Chondrocyte (in vitro differentiated cells): ENCODE results near the gene PLCB2. TPM values are rescaled to one million over a fixed set of nuclear protein-coding genes. Genes with fewer than 3 reads are reported as not detected.

Experiments used
- DNase-seq: peaks from one replicate; pipeline ENCODE4 v3.0.0; 2021; ENCODE audit warnings: mixed read lengths, low spot score
- H3K27ac Mint-ChIP-seq: one replicate; pipeline ENCODE4 v1.8.0; 2021; ENCODE audit warnings: mild to moderate bottlenecking, moderate library complexity, mixed read lengths; ENCODE audit not compliant: unreplicated experiment
- H3K27me3 Mint-ChIP-seq: 2 replicates; pipeline ENCODE4 v1.8.0; 2021; ENCODE audit warnings: low read depth, mixed read lengths
- H3K36me3 Mint-ChIP-seq: 2 replicates; pipeline ENCODE4 v1.8.0; 2021; ENCODE audit warnings: low read depth, mixed read lengths
- H3K4me1 Mint-ChIP-seq: 2 replicates; pipeline ENCODE4 v1.8.0; 2021; ENCODE audit warnings: low read depth, mild to moderate bottlenecking, mixed read lengths
- H3K4me3 Mint-ChIP-seq: one replicate; pipeline ENCODE4 v1.8.0; 2021; ENCODE audit warnings: mild to moderate bottlenecking, moderate library complexity, mixed read lengths; ENCODE audit not compliant: unreplicated experiment
- H3K9me3 Mint-ChIP-seq: 2 replicates; pipeline ENCODE4 v1.8.0; 2021; ENCODE audit warnings: low read depth, mixed read lengths
- CTCF ChIP-seq: fragments of 200-600 bp; sonication (generic); IDR thresholded peaks from 2 replicates; pipeline ENCODE4 v1.5.0; 2021; ENCODE audit warnings: antibody characterized with exemption, mild to moderate bottlenecking, moderate library complexity
- total RNA-seq: library from RNA; stranded (reverse); gene quantifications from 3 replicates; pipeline ENCODE4 v1.2.1, GENCODE V29; 2021

PLCB2 gene
- total RNA-seq, 1 donor from 2014 or later: 2.8 TPM

- DNase-seq: no peak
- H3K27ac Mint-ChIP-seq: no peak overlapping the region
- H3K27me3 Mint-ChIP-seq: no peaks in the 10 kb centered on the region
- TF ChIP-seq CTCF: peak; percentile 43
- no peak overlapping the region for H3K4me3 Mint-ChIP-seq
- no peaks in the 10 kb centered on the region for H3K4me1 Mint-ChIP-seq
- no peaks in the 10 kb centered on the region for H3K36me3 Mint-ChIP-seq
- H3K9me3 Mint-ChIP-seq: no peaks in the 10 kb centered on the region
Observed at GRCh38 chr15:40272485-40273056, 35.2 kb downstream of the PLCB2 start.

GRCh38 chr15:40271685-40272484 lies 35.9 kb downstream of the PLCB2 start:
- no peaks in the 10 kb centered on the region for H3K27me3 Mint-ChIP-seq
- no peak for TF ChIP-seq CTCF
- no peaks in the 10 kb centered on the region for H3K9me3 Mint-ChIP-seq
- H3K27ac Mint-ChIP-seq: no peak overlapping the region
- no peak overlapping the region for H3K4me3 Mint-ChIP-seq
- DNase-seq: no peak
- no peaks in the 10 kb centered on the region for H3K36me3 Mint-ChIP-seq
- H3K4me1 Mint-ChIP-seq: peaks cover 2% of the 10 kb centered on the region

- no peaks in the 10 kb centered on the region for H3K9me3 Mint-ChIP-seq
- DNase-seq: no peak
- no peak overlapping the region for H3K27ac Mint-ChIP-seq
- no peak for TF ChIP-seq CTCF
- peaks cover 7% of the 10 kb centered on the region for H3K4me1 Mint-ChIP-seq
- no peak overlapping the region for H3K4me3 Mint-ChIP-seq
- H3K36me3 Mint-ChIP-seq: no peaks in the 10 kb centered on the region
- H3K27me3 Mint-ChIP-seq: no peaks in the 10 kb centered on the region
Observed at GRCh38 chr15:40270246-40270995, 37.3 kb downstream of the PLCB2 start.

DNA sequence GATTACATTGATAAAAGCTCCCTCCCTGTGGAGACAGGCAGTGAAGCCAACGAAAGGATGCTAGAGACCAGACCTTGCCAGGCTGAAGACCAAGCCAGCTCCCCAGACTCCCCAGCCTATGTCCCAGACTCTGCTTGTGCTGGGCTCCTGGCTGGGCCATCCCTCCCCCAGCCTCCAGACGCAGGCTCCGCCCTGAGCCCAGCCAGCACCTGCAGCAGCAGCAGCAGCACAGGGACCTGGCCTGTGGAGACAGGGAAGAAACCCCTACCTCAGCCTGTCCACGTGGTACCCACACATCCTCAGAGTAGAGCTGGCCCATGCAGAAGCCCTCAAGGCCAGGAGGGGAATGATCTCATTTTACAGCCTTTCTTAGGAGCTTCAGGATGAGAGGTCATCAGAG lies 38.1 kb downstream of the PLCB2 start:
- H3K27me3 Mint-ChIP-seq: no peaks in the 10 kb centered on the region
- no peak overlapping the region for H3K27ac Mint-ChIP-seq
- no peaks in the 10 kb centered on the region for H3K9me3 Mint-ChIP-seq
- no peak overlapping the region for H3K4me3 Mint-ChIP-seq
- TF ChIP-seq CTCF: no peak
- H3K36me3 Mint-ChIP-seq: no peaks in the 10 kb centered on the region
- DNase-seq: no peak
- H3K4me1 Mint-ChIP-seq: peaks cover 7% of the 10 kb centered on the region

- TF ChIP-seq CTCF: no peak
- no peaks in the 10 kb centered on the region for H3K36me3 Mint-ChIP-seq
- peaks cover 13% of the 10 kb centered on the region for H3K4me1 Mint-ChIP-seq
- no peak overlapping the region for H3K4me3 Mint-ChIP-seq
- no peak for DNase-seq
- no peak overlapping the region for H3K27ac Mint-ChIP-seq
- H3K27me3 Mint-ChIP-seq: no peaks in the 10 kb centered on the region
- H3K9me3 Mint-ChIP-seq: no peaks in the 10 kb centered on the region
Observed at GRCh38 chr15:40267670-40268069, 40.1 kb downstream of the PLCB2 start.
